D341Med (cell line): ENCODE results near the gene LDHAL6B.

Experiments used
- DNase-seq: peaks from one replicate; pipeline ENCODE4 v3.0.0; 2012; ENCODE audit warnings: low spot score

The LDHAL6B gene

GRCh38 chr15:59252137-59252536 is 45.5 kb downstream of the LDHAL6B start:
- DNase-seq, result no peak

GRCh38 chr15:59255680-59256336 is 49.2 kb downstream of the LDHAL6B start:
- no peak for DNase-seq

- no peak for DNase-seq
Observed at GRCh38 chr15:59256482-59256881, 49.8 kb downstream of the LDHAL6B start.

DNA sequence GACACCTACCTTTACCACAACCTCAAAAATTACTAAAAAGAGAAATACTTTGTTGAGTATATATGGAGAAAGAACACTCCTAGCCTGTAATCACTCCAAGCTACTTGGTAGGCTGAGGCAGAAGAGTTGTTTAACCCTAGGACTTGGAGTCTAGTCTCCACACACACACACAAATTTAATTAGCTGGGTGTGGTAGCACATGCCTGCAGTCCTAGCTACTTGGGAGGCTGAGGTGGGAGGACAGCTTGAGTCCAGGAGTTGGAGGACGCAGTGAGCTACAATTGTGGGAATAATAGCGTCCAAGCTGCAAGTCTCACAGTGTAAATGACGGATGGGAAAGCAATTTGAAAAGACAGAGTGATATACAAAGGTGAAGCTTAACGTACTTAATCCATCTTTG is 50.5 kb downstream of the LDHAL6B start:
- no peak for DNase-seq
